Measurements from ENCODE around the gene NECAB2.

Gene NECAB2

GRCh38 chr16:83992624-83993023 lies 24.6 kb downstream of the NECAB2 start:
- no peak for DNase-seq (ENCODE audit: low spot score)

DNA sequence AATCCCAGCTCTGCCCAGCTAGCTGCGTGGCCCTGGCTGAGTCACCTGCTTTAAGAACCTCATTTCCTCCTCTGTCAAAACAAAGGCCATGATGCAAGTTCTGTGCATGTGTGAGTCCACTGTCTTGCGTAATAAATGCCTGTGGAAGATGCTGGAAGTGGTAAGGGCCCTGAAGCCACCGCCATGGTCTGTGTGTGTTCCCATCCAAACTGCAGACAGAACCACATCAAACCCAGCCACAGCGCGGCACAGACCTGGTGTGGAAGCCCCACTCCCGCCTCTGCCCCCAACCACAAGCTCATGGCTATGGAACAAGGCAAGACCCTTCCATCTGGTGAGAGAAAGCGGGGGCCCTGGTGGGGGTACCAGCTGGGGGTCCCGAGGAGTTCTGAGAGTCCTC lies 26.0 kb downstream of the NECAB2 start:
- no peak for DNase-seq (ENCODE audit: low spot score)

DNA sequence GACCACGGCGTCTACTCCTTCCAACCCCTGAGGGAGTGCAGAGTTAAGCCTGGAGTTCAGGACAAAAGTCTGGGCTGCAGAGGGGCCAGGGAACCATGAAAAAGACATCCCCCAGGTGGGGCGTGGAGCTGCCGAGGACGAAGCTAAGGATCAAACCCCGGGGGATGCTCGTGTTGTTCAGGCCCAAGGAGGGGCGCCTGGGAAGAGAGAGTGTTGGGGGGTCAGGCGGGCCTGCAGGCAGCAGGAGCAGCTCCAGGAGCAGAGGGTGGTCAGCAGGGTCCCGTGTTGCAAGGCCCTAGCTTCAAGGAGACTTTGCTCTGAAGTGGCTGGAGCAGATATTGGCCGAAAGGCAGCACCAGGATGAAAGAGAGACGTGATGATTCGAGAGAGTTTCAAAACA lies 26.7 kb downstream of the NECAB2 start:
- DNase-seq (ENCODE audit: low spot score): no peak

DNA sequence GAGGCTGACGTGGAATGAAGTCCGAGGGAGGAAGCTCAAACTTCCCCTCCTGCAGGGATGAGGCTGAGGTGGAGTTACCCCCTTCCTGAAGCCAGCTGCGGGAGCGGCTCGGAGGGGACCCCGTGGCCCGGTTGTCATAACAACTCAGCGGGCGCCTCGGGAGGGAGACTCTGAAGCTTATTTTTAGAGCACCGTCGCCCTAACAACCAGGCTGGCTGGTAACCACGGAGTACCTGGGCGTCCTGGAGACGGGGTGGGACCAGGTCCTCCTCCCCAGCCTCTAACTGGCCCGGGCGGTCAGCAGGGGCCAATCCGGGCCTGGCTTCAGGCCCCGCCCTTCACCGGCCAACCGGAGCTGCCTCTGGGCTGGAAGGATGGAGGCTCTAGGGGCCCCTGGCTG lies 27.7 kb downstream of the NECAB2 start:
- DNase-seq (ENCODE audit: low spot score): no peak

DNA sequence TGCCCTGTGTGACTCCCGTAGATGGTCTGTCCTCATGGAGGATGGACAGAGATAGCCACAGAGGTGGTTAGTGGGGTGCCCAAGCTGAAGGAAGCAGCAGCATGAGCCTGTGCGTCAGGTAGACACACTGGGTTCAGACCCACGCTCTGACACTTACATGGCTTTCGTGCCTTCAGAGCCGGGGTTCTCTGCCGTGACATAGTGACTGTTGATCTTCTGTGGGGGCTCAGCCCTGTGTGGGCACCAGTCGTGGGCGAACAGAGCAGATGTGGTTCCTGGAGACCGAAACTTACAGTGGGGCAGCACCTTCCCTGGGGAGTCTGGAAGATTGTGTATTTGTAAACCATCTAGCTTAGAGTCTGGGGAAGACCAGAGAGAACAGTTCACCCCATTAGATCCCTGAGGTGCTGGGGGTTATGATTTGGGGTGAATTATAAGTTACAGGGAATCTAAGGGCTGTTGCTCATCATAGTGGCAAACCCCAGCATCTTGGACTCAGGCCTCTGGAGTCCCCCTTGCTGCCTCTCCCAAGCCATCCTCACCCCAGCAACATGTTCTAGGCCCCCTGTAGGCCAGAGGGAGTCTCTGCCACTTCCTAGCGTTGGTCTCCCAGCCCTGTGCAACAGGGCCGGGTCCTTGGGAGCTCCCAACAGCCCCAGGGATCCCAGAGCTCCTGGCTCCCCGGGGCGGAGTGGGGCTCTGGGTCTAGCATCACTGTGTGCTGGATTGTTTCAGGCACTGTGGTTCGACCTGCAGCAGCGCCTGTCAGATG lies 28.6 kb downstream of the NECAB2 start:
- no peak for DNase-seq (ENCODE audit: low spot score)

DNA sequence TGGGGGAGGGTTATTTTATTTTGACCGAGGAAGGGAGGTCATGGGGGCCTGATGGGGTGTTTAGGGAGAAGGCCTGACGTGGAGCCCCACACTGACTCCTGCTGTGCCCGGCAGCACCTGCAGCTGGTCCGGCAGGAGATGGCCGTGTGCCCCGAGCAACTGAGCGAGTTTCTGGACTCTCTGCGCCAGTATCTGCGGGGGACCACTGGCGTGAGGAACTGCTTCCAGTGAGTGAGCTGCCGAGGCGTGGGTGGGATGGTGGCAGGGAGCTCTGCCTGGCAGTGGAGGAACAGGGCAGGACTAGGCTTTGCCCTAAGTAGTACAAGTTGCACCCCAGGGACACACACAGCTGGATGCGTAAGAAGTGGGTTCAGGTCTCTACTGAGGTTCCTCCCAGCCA lies 30.0 kb downstream of the NECAB2 start:
- DNase-seq (ENCODE audit: low spot score): no peak

- no peak for DNase-seq (ENCODE audit: low spot score)
Measured at GRCh38 chr16:84000989-84001642, 33.1 kb downstream of the NECAB2 start.

GRCh38 chr16:84001726-84002125 lies 33.7 kb downstream of the NECAB2 start:
- DNase-seq (ENCODE audit: low spot score): no peak

DNA sequence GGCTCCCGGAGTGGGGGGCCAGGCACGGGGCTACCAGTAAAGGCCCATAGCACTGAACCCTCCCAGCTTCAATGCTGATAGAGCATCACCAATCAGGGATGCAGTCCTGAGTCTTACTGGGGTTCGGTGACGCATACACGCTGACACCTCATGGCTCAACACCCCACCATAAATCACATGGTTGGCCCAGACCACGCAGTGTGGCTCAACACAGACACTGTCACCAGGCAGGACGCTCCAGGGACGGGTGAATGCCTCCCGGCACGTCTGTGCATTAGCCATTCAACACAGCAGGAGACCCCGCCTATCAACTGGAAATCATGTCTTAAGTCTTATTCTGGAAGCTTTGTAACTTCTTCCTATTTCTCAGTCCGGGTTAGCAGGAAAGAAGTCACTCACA lies 35.0 kb downstream of the NECAB2 start:
- no peak for DNase-seq (ENCODE audit: low spot score)

DNA sequence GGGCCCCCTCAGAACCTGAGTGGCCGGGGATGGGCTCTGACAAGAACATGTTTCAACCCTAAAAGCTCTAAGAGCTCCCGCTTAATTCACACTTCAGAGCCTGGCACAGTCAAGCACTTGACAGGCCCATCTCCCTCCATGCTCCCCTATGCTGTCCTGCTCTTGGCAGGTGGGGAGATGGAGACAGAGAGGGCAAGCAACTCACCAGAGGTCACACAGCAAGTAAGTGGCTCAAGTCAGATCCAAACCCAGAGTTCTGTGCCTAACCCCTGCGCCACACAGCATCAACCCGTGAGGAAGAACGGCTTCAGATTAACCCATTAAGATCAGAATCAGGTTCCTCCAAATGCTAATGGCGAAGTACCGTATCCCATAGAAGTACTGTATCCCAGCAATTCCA lies 36.4 kb downstream of the NECAB2 start:
- no peak for DNase-seq (ENCODE audit: low spot score)

- DNase-seq (ENCODE audit: low spot score): no peak
Measured at GRCh38 chr16:84005391-84005790, 37.3 kb downstream of the NECAB2 start.

DNA sequence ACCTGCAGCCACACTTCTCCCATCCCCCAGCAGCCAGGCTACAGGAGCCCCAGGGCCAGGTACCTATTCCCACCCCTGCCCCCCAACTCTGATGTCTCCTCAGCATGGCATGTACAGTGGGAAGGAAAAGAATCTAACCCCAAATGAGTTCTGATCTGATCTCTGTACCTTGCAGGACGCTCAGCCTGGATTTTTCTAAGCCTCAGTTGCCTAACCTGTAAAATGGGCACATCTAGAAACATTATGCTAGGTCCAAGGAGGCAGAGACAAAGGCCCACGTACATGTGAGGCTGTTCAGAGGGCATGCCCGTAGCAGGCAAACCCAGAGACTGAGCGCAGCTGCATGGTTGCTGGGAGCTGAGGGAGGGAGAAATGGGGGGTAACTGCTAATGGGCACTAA lies 39.5 kb downstream of the NECAB2 start:
- DNase-seq (ENCODE audit: low spot score): no peak

DNA sequence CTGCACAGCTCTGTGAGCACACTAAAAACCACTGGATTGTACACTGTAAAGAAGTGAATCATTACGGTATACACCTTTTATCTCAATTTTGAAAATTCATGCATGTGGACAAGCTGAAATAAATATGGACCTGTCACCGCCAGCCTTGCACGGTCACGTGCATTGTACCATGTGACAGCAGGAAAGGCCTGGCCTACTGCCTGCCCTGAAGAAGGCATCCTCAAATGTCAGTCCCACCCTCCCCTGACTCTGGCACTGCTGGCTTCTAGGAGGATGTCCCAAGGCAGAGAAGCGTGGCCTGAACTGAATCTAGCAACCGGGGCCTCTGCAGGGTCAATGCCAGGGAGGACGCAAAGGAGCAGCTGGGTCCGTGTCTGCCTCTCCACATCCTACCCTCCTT lies 39.9 kb downstream of the NECAB2 start:
- DNase-seq (ENCODE audit: low spot score): no peak

GRCh38 chr16:84009282-84009681 lies 41.2 kb downstream of the NECAB2 start:
- DNase-seq (ENCODE audit: low spot score): no peak

DNA sequence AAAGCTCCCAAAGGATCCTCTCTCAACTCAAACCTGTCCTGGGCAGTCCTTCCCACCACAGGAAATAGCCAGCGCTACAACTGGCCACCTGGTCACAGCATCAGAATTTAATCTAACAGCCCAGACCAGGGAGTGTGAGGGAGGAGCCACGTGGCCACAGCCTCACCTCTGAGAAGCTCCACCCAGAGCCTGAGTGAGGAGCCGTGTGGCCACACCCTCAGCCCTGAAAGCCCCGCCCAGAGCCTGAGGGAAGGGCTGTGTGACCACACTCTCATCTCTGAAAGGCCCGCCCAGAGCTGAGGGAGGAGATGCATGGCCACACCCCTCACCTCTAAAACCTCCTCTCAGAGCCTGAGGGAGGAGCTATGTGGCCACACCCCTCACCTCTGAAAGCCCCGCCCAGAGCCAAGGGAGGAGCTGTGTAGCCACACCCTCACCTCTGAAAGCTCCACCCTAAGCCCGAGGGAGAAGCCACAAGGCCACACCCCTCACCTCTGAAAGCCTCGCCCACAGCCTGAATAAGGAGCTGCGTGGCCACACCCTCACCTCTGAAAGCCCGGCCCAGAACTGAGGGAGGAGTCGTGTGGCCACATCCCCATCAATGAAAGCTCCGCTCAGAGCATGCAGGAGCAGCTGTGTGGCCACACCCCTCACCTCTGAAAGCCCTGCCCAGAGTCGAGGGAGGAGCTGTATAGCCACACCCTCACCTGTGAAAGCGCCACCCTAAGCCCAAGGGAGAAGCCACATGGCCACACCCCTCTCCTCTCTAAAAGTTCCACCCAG lies 45.9 kb downstream of the NECAB2 start:
- DNase-seq (ENCODE audit: low spot score): peak; percentile 18

DNA sequence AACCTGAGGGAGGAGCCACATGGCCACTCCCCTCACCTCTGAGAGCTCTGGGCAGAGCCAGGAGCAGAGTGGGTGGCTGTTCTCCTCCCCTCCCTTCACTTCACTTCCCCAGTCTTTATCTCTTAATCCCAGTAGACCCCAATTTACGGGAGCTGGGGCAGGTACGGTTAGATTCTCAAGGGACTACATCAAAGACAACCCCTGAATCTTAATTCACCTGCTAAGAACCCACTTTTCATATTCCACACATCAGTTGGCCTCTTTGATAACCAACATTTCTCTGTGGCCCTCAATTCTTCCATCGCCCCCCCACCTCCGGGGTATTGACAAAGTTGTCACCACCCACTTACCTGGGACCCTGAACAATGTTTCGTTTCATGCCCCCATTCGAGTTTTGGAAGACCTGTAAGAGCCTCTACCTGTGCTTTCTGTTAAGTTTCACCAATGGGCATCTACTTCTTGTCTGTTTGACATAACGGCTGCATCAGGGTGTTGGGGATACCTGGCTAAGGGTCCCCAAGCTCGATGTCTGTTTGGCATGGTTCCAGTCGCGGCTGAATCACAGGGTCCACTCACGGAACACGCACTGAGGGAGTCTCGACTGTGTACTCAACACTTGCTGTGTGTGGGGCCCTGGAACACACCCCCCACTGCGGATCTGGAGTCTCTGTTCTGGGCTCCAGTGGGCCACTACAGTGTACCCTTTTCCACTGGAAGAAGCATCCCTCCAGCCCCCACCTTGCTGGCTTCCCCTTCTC lies 46.7 kb downstream of the NECAB2 start:
- DNase-seq (ENCODE audit: low spot score): no peak

- DNase-seq (ENCODE audit: low spot score): no peak
Measured at GRCh38 chr16:84015399-84015798, 47.4 kb downstream of the NECAB2 start.

- no peak for DNase-seq (ENCODE audit: low spot score)
Measured at GRCh38 chr16:84016477-84016876, 48.4 kb downstream of the NECAB2 start.

DNA sequence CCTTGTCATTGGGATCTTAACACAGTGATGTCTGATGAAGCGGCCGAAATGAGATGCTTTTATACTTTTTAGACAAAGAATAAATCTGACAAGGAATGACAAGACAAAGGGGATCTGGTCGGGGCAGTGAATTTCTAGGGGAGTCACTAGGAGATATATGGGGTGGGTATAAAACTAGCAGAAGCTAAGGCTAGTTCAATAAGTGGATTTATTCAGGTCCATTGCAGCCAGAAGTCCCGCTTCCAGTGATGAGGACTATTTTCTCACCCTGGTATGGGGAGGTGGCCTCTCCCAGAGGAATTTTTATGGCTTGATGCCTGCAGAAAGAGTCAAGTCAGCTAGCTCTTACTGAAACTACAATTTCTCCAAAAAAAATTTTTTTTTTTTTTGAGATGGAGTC lies 50.7 kb downstream of the NECAB2 start:
- no peak for DNase-seq (ENCODE audit: low spot score)

DNA sequence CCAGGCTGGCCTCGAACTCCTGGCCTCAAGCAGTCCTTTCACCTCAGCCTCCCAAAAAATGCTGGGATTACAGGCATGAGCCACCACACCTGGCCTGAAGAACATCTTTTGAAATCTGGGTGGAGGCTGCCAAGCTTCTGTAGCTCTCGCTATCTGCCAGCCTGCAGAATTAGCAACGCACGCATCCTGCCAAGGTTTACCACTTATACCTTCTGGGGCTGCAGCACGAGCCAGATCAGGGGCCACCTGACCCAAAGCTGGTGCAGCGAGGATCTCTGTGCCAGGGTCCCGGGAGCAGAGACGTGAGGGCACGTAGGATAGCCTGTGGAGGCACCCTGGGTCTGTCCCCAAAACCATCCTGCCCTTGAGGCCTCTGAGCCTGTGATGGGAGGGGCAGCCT lies 52.3 kb downstream of the NECAB2 start:
- DNase-seq (ENCODE audit: low spot score): no peak

DNA sequence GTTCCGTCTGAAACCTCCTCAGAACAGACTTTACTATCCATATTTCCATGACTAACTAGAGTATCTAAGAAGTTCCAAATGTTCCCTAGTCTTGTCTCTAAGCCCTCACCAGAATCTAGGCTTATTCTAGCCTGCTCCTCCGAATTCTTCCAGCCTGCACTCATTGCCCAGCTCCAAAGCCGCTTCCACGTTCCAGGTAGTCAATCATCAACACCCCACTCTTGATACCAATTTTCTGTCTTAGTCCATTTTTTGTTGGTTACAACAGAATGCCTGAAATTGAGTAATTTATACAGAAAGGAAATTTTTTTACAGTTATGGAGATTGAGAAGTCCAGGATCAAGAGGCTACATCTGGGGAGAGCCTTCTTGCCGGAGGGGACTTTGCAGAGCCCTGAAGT lies 53.4 kb downstream of the NECAB2 start:
- no peak for DNase-seq (ENCODE audit: low spot score)

DNA sequence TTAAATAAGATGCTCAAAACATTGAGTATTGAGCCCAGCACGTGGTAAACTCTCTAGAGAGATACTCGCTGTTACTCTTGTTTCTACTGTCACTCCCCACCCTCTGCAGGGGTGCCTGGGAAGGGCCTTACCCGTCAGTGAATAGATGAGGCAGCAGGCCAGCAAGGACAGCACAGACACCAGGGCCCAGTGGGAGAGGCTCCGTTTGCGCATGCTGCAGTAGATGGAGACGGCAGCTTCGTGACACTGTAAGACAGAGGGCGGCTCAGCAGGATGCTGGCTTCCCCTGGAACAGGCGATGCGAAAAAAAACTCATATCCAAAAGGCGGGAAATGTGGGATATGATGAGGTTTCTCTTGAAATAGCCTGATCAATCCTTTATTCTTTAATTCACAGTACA lies 54.6 kb downstream of the NECAB2 start:
- no peak for DNase-seq (ENCODE audit: low spot score)

Data from CD4-positive, alpha-beta T cell treated with Interleukin-6 at 100 ng/mL for 8 hours (primary cell).